Neuron (in vitro differentiated cells): ENCODE measurements around the gene TTC39C.
"Not testable (repeated sequence)": the region's sequence is repeated elsewhere in the genome, so short reads cannot be mapped to it uniquely, and the experiment has no call there.

Experiments
- H2AFZ ChIP-seq: one replicate; pipeline ENCODE4 v1.6.1; 2013; ENCODE audit warnings: low read depth, mild to moderate bottlenecking, inconsistent platforms, low read length, moderate library complexity
- H3K27me3 ChIP-seq: one replicate; pipeline ENCODE4 v1.6.1; 2013; ENCODE audit warnings: low read length; ENCODE audit not compliant: insufficient read depth
- H3K36me3 ChIP-seq: one replicate; pipeline ENCODE4 v1.6.1; 2013; ENCODE audit warnings: low read length; ENCODE audit not compliant: insufficient read depth
- H3K4me1 ChIP-seq: one replicate; pipeline ENCODE4 v1.6.1; 2013; ENCODE audit warnings: low read length; ENCODE audit not compliant: insufficient read depth
- H3K4me3 ChIP-seq: 2 replicates; pipeline ENCODE4 v1.5.1; 2013; ENCODE audit warnings: mild to moderate bottlenecking, low read length, moderate library complexity
- H3K9me3 ChIP-seq: one replicate; pipeline ENCODE4 v1.6.1; 2013; ENCODE audit warnings: low read length

The TTC39C gene

DNA sequence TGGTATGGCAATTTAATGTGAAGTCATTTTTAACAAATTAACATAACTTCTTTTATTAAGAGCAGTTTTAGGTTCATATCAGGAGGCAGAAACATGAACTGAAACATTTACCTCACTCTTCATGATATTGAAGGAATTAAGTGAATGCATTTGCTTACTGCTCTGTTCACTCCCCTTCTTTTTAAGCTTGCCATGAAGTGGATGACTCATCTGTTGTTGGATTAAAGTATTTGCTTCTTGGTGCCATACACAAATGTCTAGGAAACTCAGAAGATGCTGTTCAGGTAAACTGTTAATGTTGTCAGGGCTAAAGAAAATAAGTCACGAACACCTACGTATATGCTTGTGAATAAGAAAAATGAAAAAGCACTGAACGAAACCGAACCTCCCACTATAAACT, 114.1 kb downstream of the TTC39C start:
- Histone ChIP-seq H3K36me3 (peaks cover 34% of the 10 kb centered on the region), H2AFZ (no peak overlapping the region), H3K4me1 (no peaks in the 10 kb centered on the region), H3K4me3 (no peak overlapping the region), H3K27me3 (no peaks in the 10 kb centered on the region), H3K9me3 (no peaks in the 10 kb centered on the region)

DNA sequence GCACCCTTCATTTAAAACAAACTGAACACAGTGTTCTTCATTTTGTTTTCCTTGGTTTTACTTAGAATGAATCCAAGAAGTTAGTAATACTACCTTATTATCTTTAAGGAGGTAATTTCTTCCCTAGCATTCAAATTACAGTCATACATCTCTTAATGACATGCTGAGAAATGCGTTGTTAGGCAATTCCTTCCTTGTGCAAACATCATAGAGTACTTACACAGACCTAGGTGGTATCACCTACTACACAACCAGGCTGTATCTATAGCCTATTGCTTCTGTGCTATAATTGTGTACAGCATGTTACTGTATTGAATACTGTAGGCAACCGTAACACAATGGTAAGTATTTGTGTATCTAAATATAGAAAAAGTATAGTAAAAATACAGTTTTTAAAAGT, 115.9 kb downstream of the TTC39C start:
- Histone ChIP-seq H3K4me3 (no peak overlapping the region), H2AFZ (no peak overlapping the region), H3K9me3 (no peaks in the 10 kb centered on the region), H3K27me3 (no peaks in the 10 kb centered on the region), H3K36me3 (peaks cover 29% of the 10 kb centered on the region), H3K4me1 (no peaks in the 10 kb centered on the region)

DNA sequence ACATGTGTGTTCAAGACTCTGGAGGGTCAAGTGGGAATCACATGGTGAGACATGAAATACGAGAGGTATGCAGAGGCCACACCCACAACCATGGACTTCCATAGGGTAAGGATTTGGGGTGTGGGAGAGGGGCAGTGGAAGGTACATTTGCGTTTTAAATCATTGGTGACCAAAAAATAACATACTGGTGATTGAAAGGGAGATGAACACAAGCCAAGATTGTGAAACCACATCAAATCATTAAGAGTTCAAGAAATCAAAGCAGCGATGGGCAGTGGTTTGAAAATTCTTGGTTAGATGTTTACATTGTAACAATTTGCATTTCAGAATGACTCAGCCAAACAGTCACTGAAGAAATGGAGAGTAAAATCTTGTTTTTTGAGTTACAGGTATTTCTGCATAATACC, 122.4 kb downstream of the TTC39C start:
- H3K36me3 ChIP-seq: peaks cover 13% of the 10 kb centered on the region
- no peak overlapping the region for H2AFZ ChIP-seq
- H3K4me1 ChIP-seq: no peaks in the 10 kb centered on the region
- no peaks in the 10 kb centered on the region for H3K27me3 ChIP-seq
- H3K9me3 ChIP-seq: no peaks in the 10 kb centered on the region
- H3K4me3 ChIP-seq: no peak overlapping the region

DNA sequence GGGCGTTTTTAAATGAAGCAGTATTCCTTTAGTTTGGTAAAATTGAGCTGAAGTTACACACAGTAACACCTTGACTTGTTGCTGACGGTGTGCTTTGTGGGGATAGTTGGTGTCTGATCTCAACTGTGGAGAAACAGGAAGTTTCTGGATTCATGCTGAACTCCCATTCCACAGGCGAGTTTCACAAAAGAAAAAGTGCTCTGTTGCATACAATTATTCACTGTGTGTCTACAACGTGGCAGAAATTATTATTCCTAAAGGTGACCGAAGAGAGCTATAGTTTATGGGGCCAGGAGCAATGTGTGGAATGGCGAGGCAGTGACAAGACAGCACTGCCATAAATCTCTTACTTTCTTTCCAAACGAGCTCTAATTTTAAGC, 123.8 kb downstream of the TTC39C start:
- Histone ChIP-seq H3K4me1 (no peaks in the 10 kb centered on the region), H3K36me3 (peaks cover under 1% of the 10 kb centered on the region), H3K4me3 (no peak overlapping the region), H3K27me3 (no peaks in the 10 kb centered on the region), H3K9me3 (no peaks in the 10 kb centered on the region), H2AFZ (no peak overlapping the region)

DNA sequence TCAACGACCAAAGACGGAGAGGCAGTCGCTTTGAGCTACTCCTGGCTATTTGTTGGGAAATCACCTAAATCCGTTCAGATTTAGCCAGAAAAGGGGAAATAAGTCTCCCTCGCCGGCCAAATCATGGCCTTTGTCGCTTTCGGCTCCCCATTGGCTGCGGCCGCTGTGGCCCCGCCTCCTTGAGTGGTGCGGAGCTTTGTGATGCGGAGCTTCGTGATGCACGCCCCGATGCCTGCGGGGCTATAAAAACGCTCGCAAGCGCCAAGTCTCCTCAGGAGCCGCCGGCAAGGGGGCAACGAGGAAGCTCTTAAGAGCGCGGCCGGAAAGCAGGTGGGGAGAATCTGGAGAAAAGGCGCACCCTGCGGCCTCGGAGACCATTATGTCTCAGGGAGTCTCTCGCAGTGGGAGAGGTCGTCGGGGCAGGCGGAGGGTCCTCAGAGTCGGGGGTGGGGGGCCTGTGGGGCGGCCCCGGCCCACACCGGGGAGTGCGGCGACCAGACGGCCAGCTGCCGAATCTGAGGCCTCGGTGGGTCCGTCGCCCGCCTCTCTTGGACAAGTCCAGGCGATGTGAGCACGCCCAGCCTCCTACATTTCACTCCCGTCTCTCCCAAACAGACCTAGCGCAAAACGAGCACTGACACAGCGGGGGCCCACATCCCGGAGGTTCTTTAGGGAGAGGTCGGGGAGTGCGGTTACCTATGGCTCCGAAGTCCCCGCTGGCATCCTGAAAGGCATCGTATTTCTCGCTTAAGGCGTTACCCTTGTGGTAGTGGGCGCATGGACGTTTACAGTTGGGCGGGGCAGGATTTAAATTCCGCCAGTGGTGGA, 124.4 kb downstream of the TTC39C start, which contains the start of gene CABYR:
Gene CABYR (plus strand): TSS at position 274 of the 828 bp plus-strand sequence. CDS start 4,053 bp downstream, outside the sequence.
- H3K36me3 ChIP-seq: no peaks in the 10 kb centered on the region
- no peak within 1 kb of the TSS for H2AFZ ChIP-seq
- H3K4me3 ChIP-seq: no peak within 1 kb of the TSS
- no peaks in the 10 kb centered on the region for H3K9me3 ChIP-seq
- H3K4me1 ChIP-seq: no peaks in the 10 kb centered on the region
- H3K27me3 ChIP-seq: no peaks in the 10 kb centered on the region

DNA sequence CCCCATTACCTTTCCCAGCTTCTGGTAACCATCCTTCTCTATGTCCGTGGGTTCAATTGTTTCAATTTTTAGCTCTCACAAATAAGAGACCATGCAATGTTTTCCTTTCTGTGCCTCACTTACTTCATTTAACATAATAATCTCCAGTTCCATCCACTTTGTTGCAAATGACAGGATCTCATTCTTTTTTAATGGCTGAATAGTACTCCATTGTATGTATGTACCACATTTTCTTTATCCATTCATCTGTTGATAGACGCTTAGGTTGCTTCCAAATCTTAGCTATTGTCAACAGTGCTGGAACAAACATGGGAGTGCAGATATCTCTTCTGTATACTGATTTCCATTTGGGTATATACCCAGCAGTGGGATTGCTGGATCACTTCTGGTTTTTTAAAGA, 126.1 kb downstream of the TTC39C start:
- no peak overlapping the region for H2AFZ ChIP-seq
- H3K4me1 ChIP-seq: no peaks in the 10 kb centered on the region
- no peaks in the 10 kb centered on the region for H3K9me3 ChIP-seq
- H3K4me3 ChIP-seq: no peak overlapping the region
- H3K27me3 ChIP-seq: no peaks in the 10 kb centered on the region
- no peaks in the 10 kb centered on the region for H3K36me3 ChIP-seq

DNA sequence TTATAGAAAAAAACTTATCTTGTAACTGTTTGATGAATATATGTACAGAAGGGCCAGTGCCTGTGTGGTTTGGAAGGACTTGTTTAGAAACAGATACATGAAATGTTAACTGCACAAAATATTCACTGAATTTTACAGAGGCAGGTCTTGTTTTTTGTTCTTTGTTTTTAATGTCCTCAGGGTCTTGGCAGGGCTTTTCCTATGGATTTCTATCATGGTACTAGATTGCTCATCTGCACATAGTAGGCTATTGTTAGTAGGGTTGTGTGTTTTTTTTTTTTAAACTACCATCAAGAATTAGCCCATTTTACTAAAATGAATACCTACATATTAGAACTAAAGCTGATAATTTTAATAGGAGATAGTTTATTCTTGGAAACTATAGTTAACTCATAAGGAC, 127.8 kb downstream of the TTC39C start:
- H3K4me1 ChIP-seq: no peaks in the 10 kb centered on the region
- no peak overlapping the region for H2AFZ ChIP-seq
- H3K9me3 ChIP-seq: no peaks in the 10 kb centered on the region
- no peaks in the 10 kb centered on the region for H3K36me3 ChIP-seq
- no peak overlapping the region for H3K4me3 ChIP-seq
- H3K27me3 ChIP-seq: no peaks in the 10 kb centered on the region

DNA sequence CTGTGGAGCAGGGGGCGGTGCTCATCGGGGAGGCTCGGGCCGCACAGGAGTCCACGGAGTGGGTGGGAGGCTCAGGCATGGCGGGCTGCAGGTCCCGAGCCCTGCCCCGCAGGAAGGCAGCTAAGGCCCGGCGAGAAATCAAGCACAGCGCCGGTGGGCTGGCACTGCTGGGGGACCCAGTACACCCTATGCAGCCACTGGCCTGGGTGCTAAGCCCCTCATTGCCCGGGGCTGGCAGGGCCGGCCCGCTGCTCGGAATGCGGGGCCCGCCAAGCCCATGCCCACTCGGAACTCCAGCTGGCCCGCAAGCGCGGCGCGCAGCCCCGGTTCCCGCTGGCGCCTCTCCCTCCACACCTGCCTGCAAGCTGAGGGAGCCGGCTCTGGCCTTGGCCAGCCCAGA, 135.0 kb downstream of the TTC39C start:
- not testable (repeated sequence) for H3K4me3 ChIP-seq, H3K36me3 ChIP-seq, H3K27me3 ChIP-seq, H3K9me3 ChIP-seq, H2AFZ ChIP-seq, H3K4me1 ChIP-seq

DNA sequence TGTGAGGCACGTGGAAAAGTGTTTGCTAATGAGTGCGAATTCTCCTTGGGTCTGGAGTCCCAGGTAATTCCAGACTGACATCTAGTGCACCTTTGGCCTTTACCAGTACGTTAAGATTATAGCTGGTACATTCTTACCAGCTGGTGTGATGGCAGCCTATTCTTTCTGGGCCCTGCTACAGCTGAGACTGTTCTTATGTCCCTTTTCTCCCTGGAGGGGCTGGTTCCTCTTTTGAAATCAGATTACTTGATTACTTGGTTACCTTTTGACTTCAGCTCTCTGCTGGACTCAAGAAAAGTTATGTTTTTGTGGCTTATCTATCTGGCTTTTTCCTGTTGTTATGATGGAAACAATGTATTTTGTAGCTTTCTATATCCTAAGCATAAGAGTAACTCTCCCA, 138.8 kb downstream of the TTC39C start:
- Histone ChIP-seq H3K27me3 (no peaks in the 10 kb centered on the region), H2AFZ (no peak overlapping the region), H3K36me3 (peaks cover 22% of the 10 kb centered on the region), H3K4me1 (no peaks in the 10 kb centered on the region), H3K4me3 (no peak overlapping the region), H3K9me3 (no peaks in the 10 kb centered on the region)

DNA sequence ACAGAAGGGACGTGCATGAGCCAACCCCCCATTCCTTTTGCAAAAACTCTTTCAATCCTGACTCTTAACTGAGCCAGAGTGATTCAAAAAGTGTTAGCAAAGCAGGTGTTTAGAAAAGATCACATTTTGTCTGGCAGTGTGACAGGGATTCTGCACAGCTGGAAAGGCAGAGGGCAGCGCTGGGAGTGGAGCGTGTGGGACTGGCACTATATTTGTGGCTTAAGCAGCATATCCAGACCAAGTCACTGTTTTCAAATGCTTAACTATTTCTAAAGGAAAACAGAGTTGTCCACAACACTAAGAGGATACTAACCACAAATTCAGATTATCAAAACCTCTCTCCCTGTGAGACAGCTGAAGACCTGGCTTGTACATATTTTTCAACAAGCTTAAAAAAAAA, 143.3 kb downstream of the TTC39C start:
- Histone ChIP-seq H2AFZ (no peak overlapping the region), H3K4me3 (no peak overlapping the region), H3K4me1 (no peaks in the 10 kb centered on the region), H3K9me3 (no peaks in the 10 kb centered on the region), H3K27me3 (no peaks in the 10 kb centered on the region), H3K36me3 (peaks cover 56% of the 10 kb centered on the region)

DNA sequence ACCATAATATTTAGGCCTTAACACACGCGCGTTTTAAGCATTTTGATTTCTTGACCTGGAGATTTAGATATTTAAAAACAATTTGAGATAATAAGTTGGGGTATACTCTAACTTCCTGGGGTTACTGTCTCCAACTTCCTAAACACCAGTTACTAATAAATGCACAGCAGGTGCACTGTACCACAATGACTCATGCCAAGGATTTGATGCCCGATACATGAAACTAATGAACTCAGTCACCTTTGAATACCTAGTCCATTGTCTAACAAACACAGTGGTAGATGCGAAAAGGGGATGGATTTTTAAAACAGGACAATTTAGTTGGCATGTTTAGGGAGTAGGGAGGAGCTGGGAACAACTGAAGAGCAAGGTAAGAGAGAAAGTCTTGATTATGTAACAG, 145.5 kb downstream of the TTC39C start:
- Histone ChIP-seq H3K27me3 (no peaks in the 10 kb centered on the region), H2AFZ (no peak overlapping the region), H3K36me3 (peaks cover 65% of the 10 kb centered on the region), H3K9me3 (no peaks in the 10 kb centered on the region), H3K4me3 (no peak overlapping the region), H3K4me1 (no peaks in the 10 kb centered on the region)

DNA sequence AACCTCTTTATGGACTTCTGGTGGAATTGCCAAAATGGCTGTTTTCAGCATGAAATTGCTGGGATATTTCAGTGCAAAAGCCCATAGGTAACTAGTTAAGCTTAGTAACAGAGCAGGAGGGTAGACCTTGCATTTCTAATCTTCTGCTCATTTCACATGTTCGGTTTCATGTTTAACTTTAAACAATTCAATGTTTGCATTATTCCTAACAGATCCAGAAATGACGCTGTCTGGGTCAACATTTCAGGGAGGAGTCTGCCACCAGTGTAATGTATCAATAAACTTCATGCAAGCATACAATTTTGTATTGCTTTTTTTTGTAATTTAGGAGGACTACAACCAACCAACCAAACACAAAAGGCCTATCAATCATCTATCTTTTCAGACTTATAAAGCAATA, 146.8 kb downstream of the TTC39C start:
- Histone ChIP-seq H2AFZ (no peak overlapping the region), H3K4me3 (no peak overlapping the region), H3K4me1 (no peaks in the 10 kb centered on the region), H3K9me3 (no peaks in the 10 kb centered on the region), H3K36me3 (peaks cover 67% of the 10 kb centered on the region), H3K27me3 (no peaks in the 10 kb centered on the region)

DNA sequence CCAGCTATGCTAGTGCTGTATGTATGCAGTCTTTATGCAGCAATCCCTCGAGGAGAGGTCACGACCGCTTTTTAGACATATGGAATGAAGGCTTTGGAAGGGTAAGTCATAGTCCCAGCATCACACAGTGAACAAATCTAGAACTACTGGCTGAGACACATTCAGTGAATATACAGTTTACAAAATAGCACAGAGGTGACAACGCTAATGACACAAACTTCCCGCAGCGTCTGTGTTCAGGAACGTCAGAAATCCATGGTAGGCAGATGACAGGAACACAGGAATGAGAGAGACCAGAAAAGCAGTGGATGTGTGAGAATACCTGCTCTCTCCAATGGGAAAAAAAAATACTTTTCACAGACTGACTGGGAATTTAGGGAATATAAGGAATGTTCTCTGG, 153.9 kb downstream of the TTC39C start:
- Histone ChIP-seq H3K36me3 (peaks cover 62% of the 10 kb centered on the region), H3K4me1 (no peaks in the 10 kb centered on the region), H2AFZ (no peak overlapping the region), H3K9me3 (no peaks in the 10 kb centered on the region), H3K27me3 (no peaks in the 10 kb centered on the region), H3K4me3 (no peak overlapping the region)

DNA sequence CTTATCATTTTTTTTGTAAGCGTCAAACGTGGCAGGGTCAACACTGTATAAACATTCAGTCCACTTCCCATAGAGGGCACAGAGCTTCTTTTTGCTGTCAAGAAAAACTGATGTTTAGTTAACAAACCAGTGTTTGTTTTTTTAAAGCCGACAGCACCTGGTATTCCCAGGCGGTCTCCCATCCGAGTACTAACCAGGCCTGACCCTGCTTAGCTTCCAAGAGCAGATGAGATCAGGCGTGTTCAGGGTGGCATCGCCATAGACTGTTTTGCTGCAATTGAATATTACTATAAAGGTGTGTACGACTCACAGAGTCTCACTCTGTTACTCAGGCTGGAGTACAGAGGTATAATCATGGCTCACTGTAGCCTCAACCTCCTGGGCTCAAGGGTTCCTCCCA, 155.8 kb downstream of the TTC39C start:
- peaks cover 63% of the 10 kb centered on the region for H3K36me3 ChIP-seq

More for the DNA sequence above, 155.8 kb downstream of the TTC39C start:
- H3K4me1 ChIP-seq: no peaks in the 10 kb centered on the region
- H3K9me3 ChIP-seq: no peaks in the 10 kb centered on the region
- H2AFZ ChIP-seq: no peak overlapping the region
- H3K4me3 ChIP-seq: no peak overlapping the region
- no peaks in the 10 kb centered on the region for H3K27me3 ChIP-seq
